ENCODE results near the gene LSM2. TPM values are rescaled to one million over a fixed set of nuclear protein-coding genes. Genes with fewer than 3 reads are reported as not detected.
A peak's percentile ranks its signal among the peaks of the same experiment; 100 is the strongest.

The LSM2 gene
- total and polyA plus RNA-seq, 9 of the 15 experiments (the other 6 are each of a cell fraction or from before 2014, with no cell fraction given) = 154 to 407 (median 223) TPM

GRCh38 chr6:31834367-31835250, 27.8 kb upstream of the LSM2 start (continued):
- peak; percentile 56 to 70; a peak in 3 of 4 replicates for TF ChIP-seq TBL1XR1 (IDR thresholded peaks at IDR 0.05; ENCODE audit: low read length in 2 of 2)
- peak; percentile 73; the same call in 1 of the 2 replicates for TF ChIP-seq BACH1 (tag; IDR thresholded peaks at IDR 0.05)
- no peak for TF ChIP-seq MXD1 (CRISPR knock-in tag; IDR thresholded peaks at IDR 0.05; ENCODE audit: borderline replicate concordance, poor library complexity, severe bottlenecking)
- peak; percentile 67; the same call in 1 of the 2 replicates for TF ChIP-seq ZBTB34 (CRISPR knock-in tag; IDR thresholded peaks at IDR 0.05)
- TF ChIP-seq ZNF217 (CRISPR knock-in tag; IDR thresholded peaks at IDR 0.05) = no peak
- TF ChIP-seq EP400 (IDR thresholded peaks at IDR 0.05) = no peak
- TF ChIP-seq ESRRA (IDR thresholded peaks at IDR 0.05; ENCODE audit: borderline replicate concordance, low read depth) = peak; percentile 64
- TF ChIP-seq SRF (CRISPR knock-in tag; IDR thresholded peaks at IDR 0.05) = peak; percentile 77 to 87
- peak; percentile 85 for TF ChIP-seq ZNF740 (CRISPR knock-in tag; IDR thresholded peaks at IDR 0.05)
- peak; percentile 75 to 89 for TF ChIP-seq ZNF740 (tag; IDR thresholded peaks at IDR 0.05)
- TF ChIP-seq ZNF134 (CRISPR knock-in tag; conservative IDR thresholded peaks at IDR 0.05) = peak; percentile 48
- peak; percentile 99 for TF ChIP-seq MTA3 (IDR thresholded peaks at IDR 0.05; ENCODE audit: borderline replicate concordance)
- peak; percentile 51 for TF ChIP-seq CREB1 (IDR thresholded peaks at IDR 0.05)
- TF ChIP-seq CREB1 (CRISPR knock-in tag; IDR thresholded peaks at IDR 0.05) = no peak
- TF ChIP-seq CTBP1 (IDR thresholded peaks at IDR 0.05; ENCODE audit: borderline replicate concordance) = peak; percentile 61
- TF ChIP-seq DPF2 (IDR thresholded peaks at IDR 0.05) = peak; percentile 89
- no peak for TF ChIP-seq KDM1A (IDR thresholded peaks at IDR 0.05)
- no peak for TF ChIP-seq FOXJ3 (CRISPR knock-in tag; IDR thresholded peaks at IDR 0.05)
- no peak for TF ChIP-seq SRSF9 (IDR thresholded peaks at IDR 0.05; ENCODE audit: borderline replicate concordance, low read depth, low read length)
- TF ChIP-seq CBFA2T2 (conservative IDR thresholded peaks at IDR 0.05) = no peak
- TF ChIP-seq ZNF644 (tag; IDR thresholded peaks at IDR 0.05; ENCODE audit: low read depth) = peak; percentile 92
- 0 out of 2 replicates have a peak, but pooled peaks have one; percentile 58 for TF ChIP-seq ARID3B (CRISPR knock-in tag; IDR thresholded peaks at IDR 0.05; ENCODE audit: borderline replicate concordance)
- TF ChIP-seq POLR2AphosphoS5 (IDR thresholded peaks at IDR 0.05; ENCODE audit: control insufficient read depth, insufficient read depth, low read depth, low read length) = peak; percentile 100
